ENCODE measurements around the gene CACNB3. TPM values are rescaled to one million over a fixed set of nuclear protein-coding genes. Genes with fewer than 3 reads are reported as not detected.

Gene CACNB3
- total and polyA plus RNA-seq, 9 of the 15 experiments (the other 6 are each of a cell fraction or from before 2014, with no cell fraction given), result 0.24 to 2.0 (median 1.5) TPM

- no peak for TF ChIP-seq ZBTB40 (IDR thresholded peaks at IDR 0.05)
- no peak for TF ChIP-seq ZBTB40 (CRISPR knock-in tag; IDR thresholded peaks at IDR 0.05)
- peak; percentile 65 for TF ChIP-seq DEAF1 (CRISPR knock-in tag; IDR thresholded peaks at IDR 0.05)
- TF ChIP-seq PRPF4 (IDR thresholded peaks at IDR 0.05; ENCODE audit: insufficient read depth, low read depth, low read length, poor library complexity, severe bottlenecking), result peak; percentile 56
- no peak for TF ChIP-seq HDGF (IDR thresholded peaks at IDR 0.05)
- peak; percentile 30; the same call in 1 of the 2 replicates for TF ChIP-seq JUND (IDR thresholded peaks at IDR 0.05; ENCODE audit: borderline replicate concordance, low read depth, low read length)
- no peak; the same call in 2 of the 3 replicates for TF ChIP-seq JUND (tag; IDR thresholded peaks at IDR 0.05; ENCODE audit: borderline replicate concordance, low read depth, low read length)
- 0 out of 3 replicates have a peak, but pooled peaks of 1 of the 2 experiments have one; percentile 13 for TF ChIP-seq CBX3 (IDR thresholded peaks at IDR 0.05; ENCODE audit: borderline replicate concordance in 1 of 2, low read length in 2 of 2)
- no peak for TF ChIP-seq GTF2A2 (tag; IDR thresholded peaks at IDR 0.05)
- TF ChIP-seq ZBTB12 (CRISPR knock-in tag; IDR thresholded peaks at IDR 0.05), result 0 out of 2 replicates have a peak, but pooled peaks have one; percentile 19
- TF ChIP-seq JUN (IDR thresholded peaks at IDR 0.05; ENCODE audit: borderline replicate concordance, low read depth, low read length), result peak; percentile 22; the same call in 1 of the 2 replicates
- TF ChIP-seq JUN (CRISPR knock-in tag; IDR thresholded peaks at IDR 0.05; ENCODE audit: borderline replicate concordance), result peak; percentile 62; the same call in 1 of the 2 replicates
- no peak for TF ChIP-seq POLR3G (IDR thresholded peaks at IDR 0.05; ENCODE audit: extremely low read depth, insufficient read length, insufficient replicate concordance)
- no peak for TF ChIP-seq MEF2A (IDR thresholded peaks at IDR 0.05; ENCODE audit: control insufficient read depth, low read depth, low read length)
- TF ChIP-seq HDAC8 (tag; IDR thresholded peaks at IDR 0.05), result no peak
Measured at GRCh38 chr12:48814262-48815125, 3.8 kb upstream of the CACNB3 start (continued).
